Measurements from ENCODE around the gene PCSK9. TPM values are rescaled to one million over a fixed set of nuclear protein-coding genes. Genes with fewer than 3 reads are reported as not detected.

Gene PCSK9
- polyA plus RNA-seq, 3 donors = not detected

- Mint-ChIP-seq H3K27me3 (ENCODE audit: low read depth in 3 of 3) (no peaks in the 10 kb centered on the region), H3K9me3 (no peaks in the 10 kb centered on the region), H3K36me3 (peaks cover 59 to 65% of the 10 kb centered on the region in 2 donors), H3K4me3 (no peak overlapping the region), H3K4me1 (peaks cover 2% of the 10 kb centered on the region), H3K27ac (no peak overlapping the region)
- no peak for TF ChIP-seq CTCF (IDR thresholded peaks at IDR 0.05)
- H3K27me3 ChIP-seq (ENCODE audit: control insufficient read depth in 2 of 2, insufficient read depth in 2 of 2, low read length in 2 of 2) = no peaks in the 10 kb centered on the region
- no peaks in the 10 kb centered on the region for H3K9me3 ChIP-seq (replicated peaks in 1 of 2; ENCODE audit: control insufficient read depth in 1 of 2, insufficient read depth in 1 of 2, low read length in 2 of 2)
- no peak overlapping the region for H3K9ac ChIP-seq (ENCODE audit: insufficient read depth, low read length, poor library complexity, severe bottlenecking)
- no peak for DNase-seq
- peaks cover 64 to 66% of the 10 kb centered on the region in 2 donors for H3K36me3 ChIP-seq (replicated peaks in 1 of 2; ENCODE audit: control insufficient read depth in 1 of 2, insufficient read depth in 2 of 2, low read length in 2 of 2)
- no peaks in the 10 kb centered on the region for H3K79me2 ChIP-seq (ENCODE audit: insufficient read depth, low read length)
- H2AFZ ChIP-seq (ENCODE audit: insufficient read depth, low read depth, low read length, poor library complexity, severe bottlenecking) = no peak overlapping the region
- no peak overlapping the region for H3K4me2 ChIP-seq (replicated peaks; ENCODE audit: extremely low read depth, low read length, poor library complexity, severe bottlenecking)
- no peak overlapping the region for H3K27ac ChIP-seq (ENCODE audit: low read depth in 1 of 2, low read length in 2 of 2)
- H3K4me3 ChIP-seq (replicated peaks in 1 of 3; ENCODE audit: low read depth in 2 of 3, low read length in 3 of 3) = no peak overlapping the region
- H3K4me1 ChIP-seq (ENCODE audit: control insufficient read depth in 1 of 2, insufficient read depth in 2 of 2, low read length in 2 of 2) = no peaks in the 10 kb centered on the region
- no peaks in the 10 kb centered on the region for H4K20me1 ChIP-seq (ENCODE audit: insufficient read depth, low read length)
- intact Hi-C loops (cut with micrococcal nuclease) = no loop called here
- no CpG with 5 or more reads among the region's 1 CpG for WGBS (ENCODE audit: insufficient coverage)
These were observed 28.6 kb downstream of the PCSK9 start for GRCh38 chr1:55067914-55068313.

DNA sequence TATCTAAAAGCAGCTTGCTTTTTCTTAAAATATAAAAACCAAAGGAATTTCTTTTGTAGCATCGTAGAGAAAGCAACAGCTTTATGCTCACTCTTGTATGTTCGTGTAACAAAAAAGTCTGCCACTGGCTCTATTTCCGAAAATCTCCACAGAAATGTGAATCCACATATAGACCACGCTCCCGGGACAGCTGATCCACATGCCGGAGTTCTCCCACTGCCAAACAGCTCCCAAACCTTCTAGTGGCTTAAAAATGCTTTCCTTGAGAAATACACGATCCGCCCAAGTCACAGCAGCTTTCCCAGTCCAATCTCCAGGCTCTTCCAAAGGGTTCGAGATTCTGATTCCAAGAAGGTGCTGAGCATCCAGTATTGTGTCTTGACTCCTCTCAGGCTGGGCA lies 29.3 kb downstream of the PCSK9 start:
- Histone ChIP-seq H2AFZ (ENCODE audit: insufficient read depth, low read depth, low read length, poor library complexity, severe bottlenecking) (no peak overlapping the region), H3K27ac (ENCODE audit: low read depth in 1 of 2, low read length in 2 of 2) (no peak overlapping the region), H3K4me2 (replicated peaks; ENCODE audit: extremely low read depth, low read length, poor library complexity, severe bottlenecking) (no peak overlapping the region), H3K4me3 (replicated peaks in 1 of 3; ENCODE audit: low read depth in 2 of 3, low read length in 3 of 3) (no peak overlapping the region), H4K20me1 (ENCODE audit: insufficient read depth, low read length) (no peaks in the 10 kb centered on the region), H3K79me2 (ENCODE audit: insufficient read depth, low read length) (no peaks in the 10 kb centered on the region), H3K9me3 (replicated peaks in 1 of 2; ENCODE audit: control insufficient read depth in 1 of 2, insufficient read depth in 1 of 2, low read length in 2 of 2) (no peaks in the 10 kb centered on the region), H3K36me3 (replicated peaks in 1 of 2; ENCODE audit: control insufficient read depth in 1 of 2, insufficient read depth in 2 of 2, low read length in 2 of 2) (peaks cover 72 to 73% of the 10 kb centered on the region in 2 donors), H3K9ac (ENCODE audit: insufficient read depth, low read length, poor library complexity, severe bottlenecking) (no peak overlapping the region), H3K4me1 (ENCODE audit: control insufficient read depth in 1 of 2, insufficient read depth in 2 of 2, low read length in 2 of 2) (no peaks in the 10 kb centered on the region), H3K27me3 (ENCODE audit: control insufficient read depth in 2 of 2, insufficient read depth in 2 of 2, low read length in 2 of 2) (no peaks in the 10 kb centered on the region)
- no peak for DNase-seq
- WGBS (ENCODE audit: insufficient coverage) = 100% methylated on average over 8 of the region's 9 CpGs
- Mint-ChIP-seq H3K9me3 (no peaks in the 10 kb centered on the region), H3K27me3 (ENCODE audit: low read depth in 3 of 3) (no peaks in the 10 kb centered on the region), H3K27ac (no peak overlapping the region), H3K4me1 (peaks cover 2% of the 10 kb centered on the region), H3K36me3 (peaks cover 67 to 72% of the 10 kb centered on the region in 2 donors), H3K4me3 (no peak overlapping the region)
- intact Hi-C loops (cut with micrococcal nuclease) = no loop called here
- TF ChIP-seq CTCF (IDR thresholded peaks at IDR 0.05) = no peak
